ENCODE results near the gene VIL1. TPM values are rescaled to one million over a fixed set of nuclear protein-coding genes. Genes with fewer than 3 reads are reported as not detected.

VIL1 gene
- total and polyA plus RNA-seq, 2 of the 13 experiments (the other 11 are each of a cell fraction or from before 2014, with no cell fraction given) = 287 to 301 TPM

DNA sequence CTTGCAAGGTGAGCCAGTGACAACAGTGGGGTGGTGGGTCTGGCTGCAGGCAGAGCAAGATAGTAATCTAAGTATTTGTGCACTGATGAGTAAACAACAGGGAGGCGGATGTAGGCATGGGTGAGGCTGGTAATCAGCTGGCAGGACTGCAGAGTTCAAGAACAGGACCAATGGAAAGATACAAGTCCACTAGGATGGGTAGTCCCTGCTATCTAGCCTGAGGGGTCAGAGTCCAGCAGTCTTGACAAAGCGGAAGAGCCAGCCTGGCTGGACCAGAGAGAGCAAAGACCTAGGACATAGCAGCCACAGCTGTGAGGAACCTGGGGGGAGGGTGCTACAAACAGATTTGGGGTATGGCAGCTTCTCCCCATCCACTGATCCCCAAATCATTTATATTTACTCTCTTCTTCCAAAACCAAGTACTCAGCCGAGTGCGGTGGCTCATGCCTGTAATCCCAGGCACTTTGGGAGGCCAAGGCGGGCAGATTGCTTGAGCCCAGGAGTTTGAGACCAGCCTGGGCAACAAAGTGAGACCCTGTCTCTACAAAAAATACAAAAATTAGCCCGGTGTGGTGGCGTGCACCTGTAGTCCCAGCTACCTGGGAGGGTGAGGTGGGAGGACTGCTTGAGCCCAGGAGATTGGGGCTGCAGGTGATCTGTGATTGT lies 25.9 kb downstream of the VIL1 start (continued):
- TF ChIP-seq, protein P1, sequence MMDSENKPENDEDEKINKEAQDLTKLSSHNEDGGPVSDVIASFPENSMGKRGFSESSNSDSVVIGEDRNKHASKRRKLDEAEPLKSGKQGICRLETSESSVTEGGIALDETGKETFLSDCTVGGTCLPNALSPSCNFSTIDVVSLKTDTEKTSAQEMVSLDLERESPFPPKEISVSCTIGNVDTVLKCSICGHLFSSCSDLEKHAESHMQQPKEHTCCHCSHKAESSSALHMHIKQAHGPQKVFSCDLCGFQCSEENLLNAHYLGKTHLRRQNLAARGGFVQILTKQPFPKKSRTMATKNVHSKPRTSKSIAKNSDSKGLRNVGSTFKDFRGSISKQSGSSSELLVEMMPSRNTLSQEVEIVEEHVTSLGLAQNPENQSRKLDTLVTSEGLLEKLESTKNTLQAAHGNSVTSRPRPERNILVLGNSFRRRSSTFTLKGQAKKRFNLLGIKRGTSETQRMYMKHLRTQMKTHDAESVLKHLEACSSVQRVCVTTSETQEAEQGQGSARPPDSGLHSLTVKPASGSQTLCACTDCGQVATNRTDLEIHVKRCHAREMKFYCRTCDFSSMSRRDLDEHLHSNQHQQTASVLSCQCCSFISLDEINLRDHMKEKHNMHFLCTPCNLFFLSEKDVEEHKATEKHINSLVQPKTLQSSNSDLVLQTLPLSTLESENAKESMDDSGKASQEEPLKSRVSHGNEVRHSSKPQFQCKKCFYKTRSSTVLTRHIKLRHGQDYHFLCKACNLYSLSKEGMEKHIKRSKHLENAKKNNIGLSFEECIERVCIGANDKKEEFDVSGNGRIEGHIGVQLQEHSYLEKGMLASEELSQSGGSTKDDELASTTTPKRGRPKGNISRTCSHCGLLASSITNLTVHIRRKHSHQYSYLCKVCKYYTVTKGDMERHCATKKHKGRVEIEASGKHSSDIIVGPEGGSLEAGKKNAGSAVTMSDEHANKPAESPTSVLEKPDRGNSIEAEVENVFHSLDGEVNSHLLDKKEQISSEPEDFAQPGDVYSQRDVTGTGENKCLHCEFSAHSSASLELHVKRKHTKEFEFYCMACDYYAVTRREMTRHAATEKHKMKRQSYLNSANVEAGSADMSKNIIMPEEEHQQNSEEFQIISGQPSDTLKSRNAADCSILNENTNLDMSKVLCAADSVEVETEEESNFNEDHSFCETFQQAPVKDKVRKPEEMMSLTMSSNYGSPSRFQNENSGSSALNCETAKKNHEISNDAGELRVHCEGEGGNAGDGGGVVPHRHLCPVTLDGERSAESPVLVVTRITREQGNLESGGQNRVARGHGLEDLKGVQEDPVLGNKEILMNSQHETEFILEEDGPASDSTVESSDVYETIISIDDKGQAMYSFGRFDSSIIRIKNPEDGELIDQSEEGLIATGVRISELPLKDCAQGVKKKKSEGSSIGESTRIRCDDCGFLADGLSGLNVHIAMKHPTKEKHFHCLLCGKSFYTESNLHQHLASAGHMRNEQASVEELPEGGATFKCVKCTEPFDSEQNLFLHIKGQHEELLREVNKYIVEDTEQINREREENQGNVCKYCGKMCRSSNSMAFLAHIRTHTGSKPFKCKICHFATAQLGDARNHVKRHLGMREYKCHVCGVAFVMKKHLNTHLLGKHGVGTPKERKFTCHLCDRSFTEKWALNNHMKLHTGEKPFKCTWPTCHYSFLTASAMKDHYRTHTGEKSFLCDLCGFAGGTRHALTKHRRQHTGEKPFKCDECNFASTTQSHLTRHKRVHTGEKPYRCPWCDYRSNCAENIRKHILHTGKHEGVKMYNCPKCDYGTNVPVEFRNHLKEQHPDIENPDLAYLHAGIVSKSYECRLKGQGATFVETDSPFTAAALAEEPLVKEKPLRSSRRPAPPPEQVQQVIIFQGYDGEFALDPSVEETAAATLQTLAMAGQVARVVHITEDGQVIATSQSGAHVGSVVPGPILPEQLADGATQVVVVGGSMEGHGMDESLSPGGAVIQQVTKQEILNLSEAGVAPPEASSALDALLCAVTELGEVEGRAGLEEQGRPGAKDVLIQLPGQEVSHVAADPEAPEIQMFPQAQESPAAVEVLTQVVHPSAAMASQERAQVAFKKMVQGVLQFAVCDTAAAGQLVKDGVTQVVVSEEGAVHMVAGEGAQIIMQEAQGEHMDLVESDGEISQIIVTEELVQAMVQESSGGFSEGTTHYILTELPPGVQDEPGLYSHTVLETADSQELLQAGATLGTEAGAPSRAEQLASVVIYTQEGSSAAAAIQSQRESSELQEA (CRISPR knock-in tag; IDR thresholded peaks at IDR 0.05; ENCODE audit: not compliant biosample characterization) = no peak
- TF ChIP-seq ZSCAN20 (CRISPR knock-in tag; IDR thresholded peaks at IDR 0.05; ENCODE audit: borderline replicate concordance) (peak; percentile 10; the same call in 1 of the 2 replicates), DMAP1 (CRISPR knock-in tag; IDR thresholded peaks at IDR 0.05) (peak; percentile 86), ZNF776 (CRISPR knock-in tag; IDR thresholded peaks at IDR 0.05) (no peak), FOXP1 (IDR thresholded peaks at IDR 0.05) (peak; percentile 89), FOXP1 (CRISPR knock-in tag; IDR thresholded peaks at IDR 0.05) (peak; percentile 97), ATRX (CRISPR knock-in tag; IDR thresholded peaks at IDR 0.05; ENCODE audit: borderline replicate concordance) (no peak), FOXK2 (IDR thresholded peaks at IDR 0.05) (peak; percentile 96), RCOR2 (CRISPR knock-in tag; IDR thresholded peaks at IDR 0.05) (peak; percentile 98)
- TF ChIP-seq, protein P2, sequence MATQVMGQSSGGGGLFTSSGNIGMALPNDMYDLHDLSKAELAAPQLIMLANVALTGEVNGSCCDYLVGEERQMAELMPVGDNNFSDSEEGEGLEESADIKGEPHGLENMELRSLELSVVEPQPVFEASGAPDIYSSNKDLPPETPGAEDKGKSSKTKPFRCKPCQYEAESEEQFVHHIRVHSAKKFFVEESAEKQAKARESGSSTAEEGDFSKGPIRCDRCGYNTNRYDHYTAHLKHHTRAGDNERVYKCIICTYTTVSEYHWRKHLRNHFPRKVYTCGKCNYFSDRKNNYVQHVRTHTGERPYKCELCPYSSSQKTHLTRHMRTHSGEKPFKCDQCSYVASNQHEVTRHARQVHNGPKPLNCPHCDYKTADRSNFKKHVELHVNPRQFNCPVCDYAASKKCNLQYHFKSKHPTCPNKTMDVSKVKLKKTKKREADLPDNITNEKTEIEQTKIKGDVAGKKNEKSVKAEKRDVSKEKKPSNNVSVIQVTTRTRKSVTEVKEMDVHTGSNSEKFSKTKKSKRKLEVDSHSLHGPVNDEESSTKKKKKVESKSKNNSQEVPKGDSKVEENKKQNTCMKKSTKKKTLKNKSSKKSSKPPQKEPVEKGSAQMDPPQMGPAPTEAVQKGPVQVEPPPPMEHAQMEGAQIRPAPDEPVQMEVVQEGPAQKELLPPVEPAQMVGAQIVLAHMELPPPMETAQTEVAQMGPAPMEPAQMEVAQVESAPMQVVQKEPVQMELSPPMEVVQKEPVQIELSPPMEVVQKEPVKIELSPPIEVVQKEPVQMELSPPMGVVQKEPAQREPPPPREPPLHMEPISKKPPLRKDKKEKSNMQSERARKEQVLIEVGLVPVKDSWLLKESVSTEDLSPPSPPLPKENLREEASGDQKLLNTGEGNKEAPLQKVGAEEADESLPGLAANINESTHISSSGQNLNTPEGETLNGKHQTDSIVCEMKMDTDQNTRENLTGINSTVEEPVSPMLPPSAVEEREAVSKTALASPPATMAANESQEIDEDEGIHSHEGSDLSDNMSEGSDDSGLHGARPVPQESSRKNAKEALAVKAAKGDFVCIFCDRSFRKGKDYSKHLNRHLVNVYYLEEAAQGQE (IDR thresholded peaks at IDR 0.05; ENCODE audit: borderline replicate concordance in 1 of 2, low read depth in 1 of 2, low read length in 2 of 2) = no peak; a peak in 1 of 4 replicates
- TF ChIP-seq, protein P3, sequence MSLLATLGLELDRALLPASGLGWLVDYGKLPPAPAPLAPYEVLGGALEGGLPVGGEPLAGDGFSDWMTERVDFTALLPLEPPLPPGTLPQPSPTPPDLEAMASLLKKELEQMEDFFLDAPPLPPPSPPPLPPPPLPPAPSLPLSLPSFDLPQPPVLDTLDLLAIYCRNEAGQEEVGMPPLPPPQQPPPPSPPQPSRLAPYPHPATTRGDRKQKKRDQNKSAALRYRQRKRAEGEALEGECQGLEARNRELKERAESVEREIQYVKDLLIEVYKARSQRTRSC (CRISPR knock-in tag; IDR thresholded peaks at IDR 0.05; ENCODE audit: low read depth) = no peak
- TF ChIP-seq, protein P4, sequence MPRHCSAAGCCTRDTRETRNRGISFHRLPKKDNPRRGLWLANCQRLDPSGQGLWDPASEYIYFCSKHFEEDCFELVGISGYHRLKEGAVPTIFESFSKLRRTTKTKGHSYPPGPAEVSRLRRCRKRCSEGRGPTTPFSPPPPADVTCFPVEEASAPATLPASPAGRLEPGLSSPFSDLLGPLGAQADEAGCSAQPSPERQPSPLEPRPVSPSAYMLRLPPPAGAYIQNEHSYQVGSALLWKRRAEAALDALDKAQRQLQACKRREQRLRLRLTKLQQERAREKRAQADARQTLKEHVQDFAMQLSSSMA (CRISPR knock-in tag; IDR thresholded peaks at IDR 0.05) = peak; percentile 64; the same call in 1 of the 2 replicates
- TF ChIP-seq, protein P5, sequence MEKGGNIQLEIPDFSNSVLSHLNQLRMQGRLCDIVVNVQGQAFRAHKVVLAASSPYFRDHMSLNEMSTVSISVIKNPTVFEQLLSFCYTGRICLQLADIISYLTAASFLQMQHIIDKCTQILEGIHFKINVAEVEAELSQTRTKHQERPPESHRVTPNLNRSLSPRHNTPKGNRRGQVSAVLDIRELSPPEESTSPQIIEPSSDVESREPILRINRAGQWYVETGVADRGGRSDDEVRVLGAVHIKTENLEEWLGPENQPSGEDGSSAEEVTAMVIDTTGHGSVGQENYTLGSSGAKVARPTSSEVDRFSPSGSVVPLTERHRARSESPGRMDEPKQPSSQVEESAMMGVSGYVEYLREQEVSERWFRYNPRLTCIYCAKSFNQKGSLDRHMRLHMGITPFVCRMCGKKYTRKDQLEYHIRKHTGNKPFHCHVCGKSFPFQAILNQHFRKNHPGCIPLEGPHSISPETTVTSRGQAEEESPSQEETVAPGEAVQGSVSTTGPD (CRISPR knock-in tag; IDR thresholded peaks at IDR 0.05) = peak; percentile 84

Data from HepG2 (cell line).